Activated naive CD8-positive, alpha-beta T cell treated with anti-CD3 and anti-CD28 coated beads, Interleukin-2, amount 10 ng/mL, durations not matched to agents 7 days and 5 days (primary cell): Measurements from ENCODE around the gene KIF5A. TPM values are rescaled to one million over a fixed set of nuclear protein-coding genes. Genes with fewer than 3 reads are reported as not detected.
"Not testable (repeated sequence)": the region's sequence is repeated elsewhere in the genome, so short reads cannot be mapped to it uniquely, and the experiment has no call there.

ENCODE experiments used
- ATAC-seq: fragments of 150-1000 bp; cut with Tn5 transposase; one replicate; pipeline ENCODE4 v1.10.0; 2021; ENCODE audit warnings: low read depth, moderate library complexity
- POLR2A ChIA-PET: fragments of 350-600 bp; sonication (Branson Sonifier 250); formaldehyde crosslinking; loops from one replicate; lab custom pipeline; 2021; ENCODE audit warnings: antibody characterized with exemption; lab: Charles Lee
- DNase-seq: peaks from one replicate; pipeline ENCODE4 v3.0.0; 2021
- H3K27ac Mint-ChIP-seq: one replicate; pipeline ENCODE4 v1.8.0; 2022; ENCODE audit warnings: mild to moderate bottlenecking, mixed read lengths
- H3K27me3 Mint-ChIP-seq: one replicate; pipeline ENCODE4 v1.8.0; 2022; ENCODE audit warnings: mild to moderate bottlenecking, moderate library complexity, mixed read lengths
- H3K36me3 Mint-ChIP-seq: one replicate; pipeline ENCODE4 v1.8.0; 2021; ENCODE audit warnings: mild to moderate bottlenecking, mixed read lengths
- H3K4me1 Mint-ChIP-seq: one replicate; pipeline ENCODE4 v1.8.0; 2021; ENCODE audit warnings: mixed read lengths
- H3K4me3 Mint-ChIP-seq: one replicate; pipeline ENCODE4 v1.8.0; 2022; ENCODE audit warnings: mild to moderate bottlenecking, moderate library complexity, mixed read lengths
- H3K9me3 Mint-ChIP-seq: one replicate; pipeline ENCODE4 v1.8.0; 2021; ENCODE audit warnings: mixed read lengths
- total RNA-seq, 2 experiments: library from RNA; stranded (reverse); gene quantifications; one replicate each; pipeline ENCODE4 v1.2.3, GENCODE V29; 2021

The KIF5A gene
- total RNA-seq: 1 to 10 TPM; 1.4 to 1.6 TPM

- POLR2A ChIA-PET: no interaction called here
- DNase-seq (peak; percentile 78), ATAC-seq (peak; percentile 61)
- H3K9me3 Mint-ChIP-seq: no peaks in the 10 kb centered on the region
- H3K27me3 Mint-ChIP-seq: peaks cover 33% of the 10 kb centered on the region
- peak within 1 kb of the TSS; percentile 79 for H3K4me3 Mint-ChIP-seq
- peaks cover 31% of the 10 kb centered on the region for H3K4me1 Mint-ChIP-seq
- peak within 1 kb of the TSS; percentile 7 for H3K27ac Mint-ChIP-seq
- H3K36me3 Mint-ChIP-seq: peaks cover 7% of the 10 kb centered on the region
Observed at GRCh38 chr12:57549909-57550640, at the start of gene KIF5A. KIF5A (plus strand) TSS chr12:57550044; CDS start chr12:57550272, 228 bp downstream.

DNA sequence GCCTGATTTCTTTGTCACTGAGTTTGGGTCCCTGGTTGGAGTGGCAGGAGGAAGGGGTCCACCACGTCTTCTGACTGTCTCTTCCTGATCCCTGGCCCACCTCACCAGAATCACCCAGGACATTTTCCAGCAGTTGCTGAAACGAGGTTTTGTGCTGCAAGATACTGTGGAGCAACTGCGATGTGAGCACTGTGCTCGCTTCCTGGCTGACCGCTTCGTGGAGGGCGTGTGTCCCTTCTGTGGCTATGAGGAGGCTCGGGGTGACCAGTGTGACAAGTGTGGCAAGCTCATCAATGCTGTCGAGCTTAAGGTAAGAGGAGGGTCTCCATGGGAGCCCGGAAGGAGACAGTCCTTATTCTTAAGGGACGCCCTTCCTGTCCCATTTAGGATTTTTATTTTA, 49.6 kb upstream of the KIF5A start:
- ATAC-seq (no peak), DNase-seq (no peak)
- peaks cover 5% of the 10 kb centered on the region for H3K9me3 Mint-ChIP-seq
- peaks cover 13% of the 10 kb centered on the region for H3K4me1 Mint-ChIP-seq
- H3K36me3 Mint-ChIP-seq: peaks cover 64% of the 10 kb centered on the region
- H3K4me3 Mint-ChIP-seq: no peak overlapping the region
- no peaks in the 10 kb centered on the region for H3K27me3 Mint-ChIP-seq
- no peak overlapping the region for H3K27ac Mint-ChIP-seq
- POLR2A ChIA-PET: interaction anchor here (0.9 kb wide), 1 partner anchor 12 kb away, joined by 4 read pairs; no protein-coding TSS in a partner anchor

DNA sequence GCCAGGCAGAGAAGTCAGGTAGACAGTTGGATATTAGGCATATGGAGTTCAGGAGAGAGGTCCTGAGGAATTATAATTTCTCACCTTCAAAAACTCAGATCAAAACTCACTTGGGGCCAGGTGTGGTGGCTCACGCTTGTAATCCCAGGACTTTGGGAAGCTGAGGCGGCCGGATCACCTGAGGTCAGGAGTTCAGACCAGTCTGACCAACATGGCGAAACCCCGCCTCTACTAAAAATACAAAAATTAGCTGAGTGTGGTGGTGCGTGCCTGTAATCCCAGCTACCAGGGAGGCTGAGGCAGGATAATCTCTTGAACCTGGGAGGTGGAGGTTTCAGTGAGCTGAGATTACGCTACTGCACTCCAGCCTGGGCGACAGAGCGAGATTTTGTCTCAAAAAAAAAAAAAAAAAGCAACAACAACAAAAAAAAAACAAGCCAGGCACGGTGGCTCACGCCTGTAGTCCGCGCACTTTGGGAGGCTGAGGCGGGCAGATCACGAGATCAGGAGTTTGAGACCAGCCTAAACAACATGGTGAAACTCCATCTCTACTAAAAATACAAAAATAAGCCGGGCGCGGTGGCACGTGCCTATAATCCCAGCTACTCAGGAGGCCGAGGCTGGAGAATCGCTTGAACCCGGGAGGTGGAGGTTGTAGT, 47.4 kb upstream of the KIF5A start:
- not testable (repeated sequence) for H3K27ac Mint-ChIP-seq, H3K4me3 Mint-ChIP-seq, H3K27me3 Mint-ChIP-seq, H3K9me3 Mint-ChIP-seq, H3K4me1 Mint-ChIP-seq, ATAC-seq
- POLR2A ChIA-PET: interaction anchor here (0.7 to 1.0 kb wide), 2 partner anchors 16 to 827 kb away, joined by 3 to 7 read pairs; no protein-coding TSS in a partner anchor
- peaks cover 62% of the 10 kb centered on the region for H3K36me3 Mint-ChIP-seq
- peak; percentile 23 for DNase-seq

GRCh38 chr12:57506541-57506940, 43.3 kb upstream of the KIF5A start:
- POLR2A ChIA-PET: interaction anchor here (0.7 kb wide), 1 partner anchor 28 kb away, joined by 3 read pairs; no protein-coding TSS in a partner anchor
- not testable (repeated sequence) for H3K9me3 Mint-ChIP-seq, H3K27ac Mint-ChIP-seq, H3K4me1 Mint-ChIP-seq, H3K4me3 Mint-ChIP-seq, H3K27me3 Mint-ChIP-seq, DNase-seq, ATAC-seq
- peaks cover 32% of the 10 kb centered on the region for H3K36me3 Mint-ChIP-seq

DNA sequence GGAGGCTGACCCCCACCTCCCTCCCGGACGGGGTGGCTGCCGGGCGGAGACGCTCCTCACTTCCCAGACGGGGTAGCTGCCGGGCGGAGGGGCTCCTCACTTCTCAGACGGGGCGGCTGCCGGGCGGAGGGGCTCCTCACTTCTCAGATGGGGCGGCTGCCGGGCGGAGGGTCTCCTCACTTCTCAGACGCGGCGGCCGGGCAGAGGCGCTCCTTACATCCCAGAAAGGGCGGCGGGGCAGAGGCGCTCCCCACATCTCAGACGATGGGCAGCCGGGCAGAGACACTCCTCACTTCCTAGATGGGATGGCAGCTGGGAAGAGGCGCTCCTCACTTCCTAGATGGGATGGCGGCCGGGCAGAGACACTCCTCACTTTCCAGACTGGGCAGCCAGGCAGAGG, 42.0 kb upstream of the KIF5A start:
- POLR2A ChIA-PET, H3K9me3 Mint-ChIP-seq, ATAC-seq: not testable (repeated sequence)

GRCh38 chr12:57511161-57511560, 38.7 kb upstream of the KIF5A start:
- H3K27ac Mint-ChIP-seq: no peak overlapping the region
- H3K27me3 Mint-ChIP-seq: no peaks in the 10 kb centered on the region
- no peak for DNase-seq
- ATAC-seq: no peak
- peaks cover 33% of the 10 kb centered on the region for H3K36me3 Mint-ChIP-seq
- H3K4me1 Mint-ChIP-seq: peaks cover 9% of the 10 kb centered on the region
- POLR2A ChIA-PET: interaction anchor here (1.6 to 3.1 kb wide), 2 partner anchors 8 to 34 kb away, joined by 4 to 16 read pairs; partner anchors contain the start of gene DDIT3
- no peak overlapping the region for H3K4me3 Mint-ChIP-seq
- no peaks in the 10 kb centered on the region for H3K9me3 Mint-ChIP-seq

More for the DNA sequence above, 42.0 kb upstream of the KIF5A start:
- DNase-seq, H3K27ac Mint-ChIP-seq, H3K4me3 Mint-ChIP-seq, H3K27me3 Mint-ChIP-seq, H3K4me1 Mint-ChIP-seq: not testable (repeated sequence)
- H3K36me3 Mint-ChIP-seq: peaks cover 34% of the 10 kb centered on the region

DNA sequence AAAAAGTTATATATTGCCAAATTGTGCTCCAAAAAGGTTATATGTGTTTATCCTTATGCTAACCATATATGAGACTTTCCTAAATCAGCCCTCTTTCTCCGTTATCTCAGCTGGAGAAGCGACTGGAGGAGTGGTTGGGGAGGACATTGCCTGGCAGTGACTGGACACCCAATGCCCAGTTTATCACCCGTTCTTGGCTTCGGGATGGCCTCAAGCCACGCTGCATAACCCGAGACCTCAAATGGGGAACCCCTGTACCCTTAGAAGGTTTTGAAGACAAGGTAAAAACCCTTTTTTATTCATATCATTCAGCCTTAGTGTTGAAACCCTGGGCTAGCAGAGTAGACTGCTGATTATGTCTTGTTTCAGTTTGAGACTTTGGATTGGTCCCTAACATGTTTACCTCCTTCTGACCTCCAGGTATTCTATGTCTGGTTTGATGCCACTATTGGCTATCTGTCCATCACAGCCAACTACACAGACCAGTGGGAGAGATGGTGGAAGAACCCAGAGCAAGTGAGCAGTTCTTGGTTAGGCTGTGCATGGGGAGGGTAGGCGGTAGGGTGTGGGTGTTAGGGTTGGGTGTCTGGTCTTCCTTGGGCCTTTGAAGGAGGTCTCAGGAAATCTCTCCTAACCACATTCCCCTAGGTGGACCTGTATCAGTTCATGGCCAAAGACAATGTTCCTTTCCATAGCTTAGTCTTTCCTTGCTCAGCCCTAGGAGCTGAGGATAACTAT, 38.1 kb upstream of the KIF5A start:
- Mint-ChIP-seq H3K36me3 (peaks cover 33% of the 10 kb centered on the region), H3K9me3 (no peaks in the 10 kb centered on the region), H3K4me3 (no peak overlapping the region), H3K27me3 (no peaks in the 10 kb centered on the region), H3K27ac (peak overlapping the region; percentile 46), H3K4me1 (peaks cover 10% of the 10 kb centered on the region)
- DNase-seq: no peak
- POLR2A ChIA-PET: interaction anchor here (0.6 to 3.1 kb wide), 4 partner anchors 7 to 35 kb away, joined by 3 to 16 read pairs (median 4); partner anchors contain the start of gene DDIT3
- ATAC-seq: no peak

DNA sequence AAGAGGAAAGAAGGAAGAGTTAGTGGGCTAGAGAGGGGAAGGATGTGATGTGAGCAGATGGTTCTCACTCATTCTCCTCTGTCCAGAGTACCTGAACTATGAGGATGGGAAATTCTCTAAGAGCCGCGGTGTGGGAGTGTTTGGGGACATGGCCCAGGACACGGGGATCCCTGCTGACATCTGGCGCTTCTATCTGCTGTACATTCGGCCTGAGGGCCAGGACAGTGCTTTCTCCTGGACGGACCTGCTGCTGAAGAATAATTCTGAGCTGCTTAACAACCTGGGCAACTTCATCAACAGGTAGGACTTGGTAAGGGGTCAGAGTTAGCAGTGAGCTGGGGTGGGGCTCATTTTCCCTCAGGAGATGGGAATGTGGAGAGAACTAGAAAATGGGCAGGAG, 37.2 kb upstream of the KIF5A start:
- DNase-seq (no peak), ATAC-seq (no peak)
- H3K4me3 Mint-ChIP-seq: no peak overlapping the region
- H3K36me3 Mint-ChIP-seq: peaks cover 39% of the 10 kb centered on the region
- H3K27ac Mint-ChIP-seq: peak overlapping the region; percentile 46
- no peaks in the 10 kb centered on the region for H3K9me3 Mint-ChIP-seq
- H3K27me3 Mint-ChIP-seq: no peaks in the 10 kb centered on the region
- peaks cover 16% of the 10 kb centered on the region for H3K4me1 Mint-ChIP-seq
- POLR2A ChIA-PET: interaction anchor here (0.6 to 1.6 kb wide), 3 partner anchors 8 to 36 kb away, joined by 3 to 4 read pairs (median 3); partner anchors contain the start of gene DDIT3

- Mint-ChIP-seq H3K4me1 (peaks cover 20% of the 10 kb centered on the region), H3K27ac (no peak overlapping the region), H3K36me3 (peaks cover 40% of the 10 kb centered on the region), H3K9me3 (no peaks in the 10 kb centered on the region), H3K4me3 (no peak overlapping the region), H3K27me3 (no peaks in the 10 kb centered on the region)
- POLR2A ChIA-PET: interaction anchor here (0.6 kb wide), 2 partner anchors 9 to 482 kb away, joined by 3 to 5 read pairs; no protein-coding TSS in a partner anchor
- DNase-seq (no peak), ATAC-seq (no peak)
Observed at GRCh38 chr12:57513266-57513665, 36.6 kb upstream of the KIF5A start.

- POLR2A ChIA-PET: interaction anchor here (0.6 to 0.9 kb wide), 2 partner anchors 32 to 483 kb away, joined by 3 to 5 read pairs; no protein-coding TSS in a partner anchor
- not testable (repeated sequence) for DNase-seq, H3K27ac Mint-ChIP-seq, H3K4me3 Mint-ChIP-seq, ATAC-seq, H3K9me3 Mint-ChIP-seq, H3K27me3 Mint-ChIP-seq
- Mint-ChIP-seq H3K4me1 (peaks cover 23% of the 10 kb centered on the region), H3K36me3 (peaks cover 41% of the 10 kb centered on the region)
Observed at GRCh38 chr12:57513677-57514076, 36.2 kb upstream of the KIF5A start.

DNA sequence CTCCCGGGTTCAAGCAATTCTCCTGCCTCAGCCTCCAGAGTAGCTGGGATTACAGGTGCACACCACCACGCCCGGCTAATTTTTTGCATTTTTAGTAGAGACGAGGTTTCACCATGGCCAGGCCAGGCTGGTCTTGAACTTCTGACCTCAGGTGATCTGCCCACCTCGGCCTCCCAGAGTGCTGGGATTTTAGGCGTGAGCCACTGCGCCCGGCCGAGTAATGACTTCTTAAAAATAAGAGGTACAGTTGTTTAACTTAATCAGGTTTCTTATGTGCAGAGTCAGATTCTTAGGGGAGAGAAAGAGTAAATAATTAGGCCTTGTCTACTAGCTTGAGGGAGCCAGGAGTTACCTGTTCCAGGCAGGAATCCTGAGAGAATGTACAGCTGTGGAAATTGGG, 35.6 kb upstream of the KIF5A start:
- POLR2A ChIA-PET: interaction anchor here (0.9 to 1.2 kb wide), 2 partner anchors 33 to 36 kb away, joined by 3 read pairs; no protein-coding TSS in a partner anchor
- not testable (repeated sequence) for H3K27me3 Mint-ChIP-seq, H3K4me3 Mint-ChIP-seq, H3K27ac Mint-ChIP-seq, DNase-seq, H3K9me3 Mint-ChIP-seq, ATAC-seq
- Mint-ChIP-seq H3K4me1 (peaks cover 28% of the 10 kb centered on the region), H3K36me3 (peaks cover 46% of the 10 kb centered on the region)

GRCh38 chr12:57514720-57515407, 35.0 kb upstream of the KIF5A start:
- peaks cover 29% of the 10 kb centered on the region for H3K4me1 Mint-ChIP-seq
- H3K4me3 Mint-ChIP-seq: no peak overlapping the region
- POLR2A ChIA-PET: interaction anchor here (0.9 to 1.2 kb wide), 2 partner anchors 33 to 37 kb away, joined by 3 read pairs; no protein-coding TSS in a partner anchor
- H3K27ac Mint-ChIP-seq: no peak overlapping the region
- H3K36me3 Mint-ChIP-seq: peaks cover 47% of the 10 kb centered on the region
- H3K9me3 Mint-ChIP-seq: no peaks in the 10 kb centered on the region
- DNase-seq (no peak), ATAC-seq (no peak)
- no peaks in the 10 kb centered on the region for H3K27me3 Mint-ChIP-seq
